ENCODE results near the gene INTS1. TPM values are rescaled to one million over a fixed set of nuclear protein-coding genes. Genes with fewer than 3 reads are reported as not detected.

The INTS1 gene
- total RNA-seq, 1 experiment from 2014 or later, result 122 TPM

GRCh38 chr7:1489336-1489735, 14.9 kb downstream of the INTS1 start:
- no TSS peak for BruUV-seq (replicated peaks)
- Histone ChIP-seq H3K27me3 (replicated peaks; ENCODE audit: control insufficient read depth, insufficient read depth, low read length) (no peaks in the 10 kb centered on the region), H3K9me3 (no peaks in the 10 kb centered on the region), H3K4me3 (ENCODE audit: low read depth, low read length) (no peak overlapping the region), H3K4me1 (no peaks in the 10 kb centered on the region), H3K36me3 (ENCODE audit: control insufficient read depth, insufficient read depth, low read length) (no peaks in the 10 kb centered on the region)
- TF ChIP-seq CTCF (IDR thresholded peaks at IDR 0.05; ENCODE audit: insufficient read depth in 1 of 2, low read depth in 1 of 2, low read length in 1 of 2, severe bottlenecking in 1 of 2, unreplicated experiment in 1 of 2), result no peak
- Mint-ChIP-seq H3K4me1 (ENCODE audit: low read depth, unreplicated experiment) (no peaks in the 10 kb centered on the region), H3K27ac (ENCODE audit: unreplicated experiment) (no peak overlapping the region), H3K27me3 (ENCODE audit: insufficient read depth, unreplicated experiment) (no peaks in the 10 kb centered on the region), H3K9me3 (ENCODE audit: unreplicated experiment) (no peaks in the 10 kb centered on the region), H3K36me3 (ENCODE audit: insufficient read depth, unreplicated experiment) (peaks cover 68% of the 10 kb centered on the region), H3K4me3 (ENCODE audit: unreplicated experiment) (no peak overlapping the region)
- intact Hi-C loops (cut with micrococcal nuclease; ENCODE audit: unreplicated experiment), result no loop called here
- ChIA-PET CTCF (no interaction called here), POLR2A (interaction anchor here (0.6 kb wide), 1 partner anchor 732 kb away, joined by 5 read pairs; no protein-coding TSS in a partner anchor)
- DNase-seq, result no peak

GRCh38 chr7:1488016-1488415, 16.2 kb downstream of the INTS1 start:
- POLR2A ChIA-PET, result no interaction called here
- Mint-ChIP-seq H3K4me1 (ENCODE audit: low read depth, unreplicated experiment) (no peaks in the 10 kb centered on the region), H3K27me3 (ENCODE audit: insufficient read depth, unreplicated experiment) (no peaks in the 10 kb centered on the region), H3K4me3 (ENCODE audit: unreplicated experiment) (no peak overlapping the region), H3K36me3 (ENCODE audit: insufficient read depth, unreplicated experiment) (peaks cover 65% of the 10 kb centered on the region), H3K27ac (ENCODE audit: unreplicated experiment) (no peak overlapping the region), H3K9me3 (ENCODE audit: unreplicated experiment) (no peaks in the 10 kb centered on the region)
- Histone ChIP-seq H3K9me3 (no peaks in the 10 kb centered on the region), H3K4me3 (ENCODE audit: low read depth, low read length) (no peak overlapping the region), H3K36me3 (ENCODE audit: control insufficient read depth, insufficient read depth, low read length) (no peaks in the 10 kb centered on the region; the same call in 1 of the 2 replicates), H3K4me1 (no peaks in the 10 kb centered on the region), H3K27me3 (replicated peaks; ENCODE audit: control insufficient read depth, insufficient read depth, low read length) (no peaks in the 10 kb centered on the region)
- no peak for TF ChIP-seq CTCF (IDR thresholded peaks at IDR 0.05; ENCODE audit: insufficient read depth in 1 of 2, low read depth in 1 of 2, low read length in 1 of 2, severe bottlenecking in 1 of 2, unreplicated experiment in 1 of 2)
- CTCF ChIA-PET, result no interaction called here
- no TSS peak for BruUV-seq (replicated peaks)
- intact Hi-C loops (cut with micrococcal nuclease; ENCODE audit: unreplicated experiment), result no loop called here
- no peak for DNase-seq

GRCh38 chr7:1487466-1487865, 16.7 kb downstream of the INTS1 start:
- POLR2A ChIA-PET, result no interaction called here

More at GRCh38 chr7:1487466-1487865, 16.7 kb downstream of the INTS1 start:
- intact Hi-C loops (cut with micrococcal nuclease; ENCODE audit: unreplicated experiment), result no loop called here
- Mint-ChIP-seq H3K27me3 (ENCODE audit: insufficient read depth, unreplicated experiment) (no peaks in the 10 kb centered on the region), H3K27ac (ENCODE audit: unreplicated experiment) (no peak overlapping the region), H3K4me3 (ENCODE audit: unreplicated experiment) (no peak overlapping the region), H3K36me3 (ENCODE audit: insufficient read depth, unreplicated experiment) (peaks cover 64% of the 10 kb centered on the region), H3K4me1 (ENCODE audit: low read depth, unreplicated experiment) (no peaks in the 10 kb centered on the region), H3K9me3 (ENCODE audit: unreplicated experiment) (no peaks in the 10 kb centered on the region)
- no peak for DNase-seq
- CTCF ChIA-PET, result no interaction called here
- TF ChIP-seq CTCF (IDR thresholded peaks at IDR 0.05; ENCODE audit: insufficient read depth in 1 of 2, low read depth in 1 of 2, low read length in 1 of 2, severe bottlenecking in 1 of 2, unreplicated experiment in 1 of 2), result no peak
- Histone ChIP-seq H3K4me3 (ENCODE audit: low read depth, low read length) (no peak overlapping the region), H3K4me1 (no peaks in the 10 kb centered on the region), H3K36me3 (ENCODE audit: control insufficient read depth, insufficient read depth, low read length) (no peaks in the 10 kb centered on the region; the same call in 1 of the 2 replicates), H3K27me3 (replicated peaks; ENCODE audit: control insufficient read depth, insufficient read depth, low read length) (no peaks in the 10 kb centered on the region), H3K9me3 (no peaks in the 10 kb centered on the region)
- no TSS peak for BruUV-seq (replicated peaks)
